H1 (cell line): ENCODE results near the gene CELF2. TPM values are rescaled to one million over a fixed set of nuclear protein-coding genes. Genes with fewer than 3 reads are reported as not detected.

Source experiments
- CTCF ChIA-PET: fragments of 300-600 bp; sonication (Branson Sonifier 250); formaldehyde crosslinking; loops from one replicate; lab custom pipeline; 2021; ENCODE audit not compliant: partially characterized antibody; lab: Charles Lee
- POLR2A ChIA-PET: fragments of 300-600 bp; sonication (Branson Sonifier 250); formaldehyde crosslinking; loops from one replicate; lab custom pipeline; 2021; ENCODE audit warnings: inconsistent platforms; ENCODE audit not compliant: partially characterized antibody; lab: Charles Lee
- DNase-seq, 2 experiments: peaks; one replicate each; pipeline versions ENCODE4 v3.0.0 to v3.0.0-alpha.2; 2010 to 2022; ENCODE audit warnings: low spot score in 2 of 2, low read depth in 1 of 2, mixed read lengths in 1 of 2
- FAIRE-seq: peaks from 2 replicates; lab custom pipeline; 2011; peaks lifted over from hg19 to GRCh38; lab: Jason Lieb, UNC
- H2AFZ ChIP-seq: 2 replicates; pipeline ENCODE4 v1.8.1; 2012; ENCODE audit warnings: low read length, inconsistent platforms
- H2AK5ac ChIP-seq: 2 replicates; pipeline ENCODE4 v1.6.1; 2013; ENCODE audit warnings: low read depth, low read length
- H2BK120ac ChIP-seq: replicated peaks from 2 replicates; pipeline ENCODE3; 2013; ENCODE audit warnings: low read depth, low read length, inconsistent platforms
- H2BK12ac ChIP-seq: 2 replicates; pipeline ENCODE4 v1.6.1; 2013; ENCODE audit warnings: low read depth, low read length
- H2BK15ac ChIP-seq: 2 replicates; pipeline ENCODE4 v1.6.1; 2013; ENCODE audit warnings: low read length
- H2BK20ac ChIP-seq: 2 replicates; pipeline ENCODE4 v1.6.1; 2013; ENCODE audit warnings: low read length
- H2BK5ac ChIP-seq: 2 replicates; pipeline ENCODE4 v1.6.1; 2013; ENCODE audit warnings: low read depth, low read length
- H3K14ac ChIP-seq: 2 replicates; pipeline ENCODE4 v1.6.1; 2013; ENCODE audit warnings: inconsistent platforms; ENCODE audit not compliant: insufficient read length
- H3K18ac ChIP-seq: 2 replicates; pipeline ENCODE4 v1.6.1; 2013; ENCODE audit warnings: low read length; ENCODE audit errors: extremely low read depth
- H3K23ac ChIP-seq: 2 replicates; pipeline ENCODE4 v1.6.1; 2013; ENCODE audit warnings: inconsistent platforms; ENCODE audit not compliant: insufficient read length
- H3K23me2 ChIP-seq: 2 replicates; pipeline ENCODE4 v1.6.1; 2013; ENCODE audit warnings: low read depth, low read length
- H3K27ac ChIP-seq: 2 replicates; pipeline ENCODE4 v1.6.1; 2011; ENCODE audit warnings: low read depth, low read length, inconsistent platforms
- H3K27me3 ChIP-seq, 4 experiments: replicated peaks in 1 of 4; 1 replicate in 1 of 4; 2 replicates in 3 of 4; pipeline versions ENCODE4 v1.6.1 to v1.8.1; 2011 to 2013; ENCODE audit warnings: low read length in 3 of 4, mild to moderate bottlenecking in 3 of 4, inconsistent platforms in 2 of 4, mixed read lengths in 2 of 4, moderate library complexity in 1 of 4; ENCODE audit not compliant: control insufficient read depth in 3 of 4, insufficient read depth in 3 of 4; ENCODE audit errors: extremely low read depth in 1 of 4
- H3K36me3 ChIP-seq, 4 experiments: 2 replicates each; pipeline versions ENCODE4 v1.6.1 to v1.8.1; 2011 to 2013; ENCODE audit warnings: mild to moderate bottlenecking in 4 of 4, low read length in 3 of 4, moderate library complexity in 2 of 4, control low read depth in 1 of 4, inconsistent platforms in 1 of 4; ENCODE audit not compliant: insufficient read depth in 4 of 4, control insufficient read depth in 2 of 4
- H3K4ac ChIP-seq: replicated peaks from 2 replicates; pipeline ENCODE3; 2013; ENCODE audit warnings: low read length, low read depth, mixed read lengths, inconsistent platforms; ENCODE audit not compliant: insufficient read length
- H3K4me1 ChIP-seq, 4 experiments: replicated peaks in 1 of 4; 1 replicate in 1 of 4; 2 replicates in 3 of 4; pipeline versions ENCODE4 v1.6.1 to v1.8.1; 2011 to 2013; ENCODE audit warnings: low read length in 3 of 4, inconsistent platforms in 2 of 4, mixed read lengths in 1 of 4; ENCODE audit not compliant: insufficient read depth in 4 of 4, control insufficient read depth in 3 of 4
- H3K4me2 ChIP-seq, 2 experiments: 2 replicates each; pipeline versions ENCODE4 v1.6.1 to v1.8.1; 2011 to 2013; ENCODE audit warnings: low read depth in 2 of 2, low read length in 2 of 2, control low read depth in 1 of 2, inconsistent platforms in 1 of 2, mild to moderate bottlenecking in 1 of 2; ENCODE audit not compliant: insufficient read depth in 1 of 2
- H3K4me3 ChIP-seq, 4 experiments: fragments of 200-600, 300-600 bp in 1 of 4; sonication (generic), shearing (Covaris generic), sonication (Bioruptor Twin) in 1 of 4; 2 replicates each; pipeline versions ENCODE4 v1.5.1 to v1.8.1; 2011 to 2016; ENCODE audit warnings: low read length in 4 of 4, low read depth in 3 of 4, control low read depth in 2 of 4, inconsistent platforms in 2 of 4, mild to moderate bottlenecking in 2 of 4, mixed read lengths in 1 of 4, moderate library complexity in 1 of 4; ENCODE audit not compliant: insufficient read depth in 2 of 4; ENCODE audit errors: extremely low read depth in 1 of 4
- H3K56ac ChIP-seq: replicated peaks from 2 replicates; pipeline ENCODE3; 2013; ENCODE audit warnings: low read depth, mild to moderate bottlenecking, mixed read lengths, low read length, inconsistent platforms; ENCODE audit not compliant: insufficient read length
- H3K79me1 ChIP-seq: 2 replicates; pipeline ENCODE4 v1.6.1; 2013; ENCODE audit warnings: low read depth, low read length, control low read depth
- H3K79me2 ChIP-seq, 2 experiments: 2 replicates each; pipeline versions ENCODE4 v1.6.1 to v1.8.1; 2012 to 2013; ENCODE audit warnings: low read length in 2 of 2, mild to moderate bottlenecking in 2 of 2, inconsistent platforms in 1 of 2; ENCODE audit not compliant: insufficient read depth in 2 of 2, control insufficient read depth in 1 of 2
- H3K9ac ChIP-seq, 4 experiments: replicated peaks in 1 of 4; 1 replicate in 1 of 4; 2 replicates in 3 of 4; pipeline versions ENCODE4 v1.6.1 to v1.8.1; 2011 to 2013; ENCODE audit warnings: low read depth in 3 of 4, low read length in 3 of 4, control low read depth in 2 of 4, mild to moderate bottlenecking in 2 of 4, moderate library complexity in 2 of 4, inconsistent platforms in 1 of 4; ENCODE audit errors: extremely low read depth in 1 of 4
- H3K9me3 ChIP-seq, 2 experiments: 2 replicates each; pipeline versions ENCODE4 v1.6.1 to v1.8.1; 2012 to 2013; ENCODE audit warnings: mild to moderate bottlenecking in 2 of 2, moderate library complexity in 2 of 2, control low read depth in 1 of 2, inconsistent platforms in 1 of 2, low read depth in 1 of 2, low read length in 1 of 2, mixed read lengths in 1 of 2; ENCODE audit not compliant: insufficient read depth in 2 of 2
- H4K20me1 ChIP-seq, 2 experiments: replicated peaks in 1 of 2; 2 replicates each; pipeline versions ENCODE3 to v1.8.1; 2011 to 2013; ENCODE audit warnings: inconsistent platforms in 2 of 2, low read length in 2 of 2, mild to moderate bottlenecking in 1 of 2; ENCODE audit not compliant: insufficient read depth in 2 of 2, control insufficient read depth in 1 of 2
- H4K5ac ChIP-seq: 2 replicates; pipeline ENCODE4 v1.6.1; 2013; ENCODE audit warnings: low read length, low read depth, mixed read lengths, inconsistent platforms; ENCODE audit not compliant: insufficient read length
- H4K8ac ChIP-seq: 2 replicates; pipeline ENCODE4 v1.8.0; 2013; ENCODE audit warnings: mild to moderate bottlenecking, moderate library complexity, low read length, inconsistent platforms; ENCODE audit not compliant: insufficient read depth; ENCODE audit errors: extremely low read depth
- H4K91ac ChIP-seq: replicated peaks from 2 replicates; pipeline ENCODE3; 2013; ENCODE audit warnings: low read length, mixed read lengths, inconsistent platforms; ENCODE audit not compliant: insufficient read length
- WGBS, 2 experiments: shearing (Covaris generic) in 1 of 2; methylation state at CpG; one replicate each; pipeline versions ENCODE4 v1.1.6 to v1.1.7; 2013 to 2015; ENCODE audit warnings: low lambda C conversion rate in 2 of 2, mixed read lengths in 2 of 2, inconsistent platforms in 1 of 2, low coverage in 1 of 2, missing lambda C conversion rate in 1 of 2; ENCODE audit not compliant: insufficient replicate concordance in 2 of 2, insufficient coverage in 1 of 2, insufficient read length in 1 of 2; ENCODE audit errors: extremely low coverage in 1 of 2, missing lambda C conversion rate in 1 of 2; 5-methylcytosine and 5-hydroxymethylcytosine counted together
- polyA plus RNA-seq, 7 experiments: library from polyadenylated mRNA; depleted of rRNA in 3 of 7; stranded (reverse) in 5 of 7; unstranded in 2 of 7; fragments of >200 nt in 5 of 7; fragments of 200-250 nt in 2 of 7; gene quantifications; 1 replicate in 5 of 7; 2 replicates in 1 of 7; 4 replicates in 1 of 7; pipeline versions ENCODE4 v1.2.1 to v1.2.3, GENCODE V29; 2011 to 2013; ENCODE audit warnings: missing spikeins in 2 of 7, mixed read lengths in 2 of 7
- total RNA-seq: library from RNA; stranded (reverse); fragmentation: NEBNext Ultra II Directional; extraction: Animal tissue kit (Norgen Biotek cat#: 25700); gene quantifications from 2 replicates; pipeline ENCODE4 v1.2.1, GENCODE V29; 2021
- TF ChIP-seq, protein P1 (sequence below): fragments of 300-600 bp; sonication (generic); IDR thresholded peaks from 2 replicates; pipeline ENCODE4 v1.7.1; 2012; ENCODE audit warnings: low read length, moderate library complexity, mild to moderate bottlenecking, inconsistent platforms; ENCODE audit not compliant: insufficient replicate concordance

Gene CELF2
- total and polyA plus RNA-seq, 2 of the 8 experiments (the other 6 are each of a cell fraction or from before 2014, with no cell fraction given) = 18.3 to 22.7 TPM

DNA sequence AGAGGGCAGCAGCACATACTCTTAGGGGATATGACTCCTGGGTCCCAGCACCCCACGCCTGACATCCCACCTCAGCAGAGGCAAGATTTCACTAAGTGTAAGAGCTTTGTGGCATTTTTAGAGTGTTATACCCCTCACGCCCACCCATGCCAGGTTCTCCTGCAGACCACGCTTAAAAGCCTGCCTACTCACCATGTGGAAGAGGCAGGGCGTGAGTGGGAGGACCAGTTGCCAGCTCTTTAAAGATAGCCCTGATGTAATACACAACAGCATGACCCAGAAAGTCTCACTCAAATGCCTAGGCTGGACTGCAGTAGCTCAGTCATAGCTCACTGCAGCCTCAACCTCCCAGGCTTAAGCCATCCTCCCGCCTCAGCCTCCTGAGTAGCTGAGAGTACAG lies 44.4 kb upstream of the CELF2 start:
- H4K91ac ChIP-seq = no peak overlapping the region
- no peak overlapping the region for H3K56ac ChIP-seq
- no peak overlapping the region for H2BK12ac ChIP-seq
- no peak overlapping the region for H4K5ac ChIP-seq
- no peak overlapping the region for H4K8ac ChIP-seq
- no peaks in the 10 kb centered on the region for H3K79me1 ChIP-seq
- H3K9me3 ChIP-seq = no peaks in the 10 kb centered on the region
- FAIRE-seq (no peak), DNase-seq (no peak)
- no peaks in the 10 kb centered on the region for H3K36me3 ChIP-seq
- H2BK15ac ChIP-seq = no peak overlapping the region
- H3K9ac ChIP-seq = no peak overlapping the region
- H2BK20ac ChIP-seq = no peak overlapping the region
- no peak overlapping the region for H2BK120ac ChIP-seq
- ChIA-PET CTCF (no interaction called here), POLR2A (no interaction called here)
- H3K27me3 ChIP-seq = no peaks in the 10 kb centered on the region
- H3K4ac ChIP-seq = no peak overlapping the region
- no peak overlapping the region for H2AK5ac ChIP-seq
- no peaks in the 10 kb centered on the region for H3K79me2 ChIP-seq
- no peak overlapping the region for H3K27ac ChIP-seq
- H3K18ac ChIP-seq = no peak overlapping the region
- no peaks in the 10 kb centered on the region for H3K23me2 ChIP-seq
- no peak overlapping the region for H3K4me2 ChIP-seq
- no peak overlapping the region for H3K23ac ChIP-seq
- H3K4me3 ChIP-seq = no peak overlapping the region
- WGBS, 2 experiments = 83% methylated on average over 5 of the region's 5 CpGs; no CpG with 5 or more reads in 1 of the 2 experiments
- no peak overlapping the region for H3K14ac ChIP-seq
- H2BK5ac ChIP-seq = no peak overlapping the region
- H3K4me1 ChIP-seq = no peaks in the 10 kb centered on the region
- H4K20me1 ChIP-seq = no peaks in the 10 kb centered on the region
- H2AFZ ChIP-seq = no peak overlapping the region
- TF ChIP-seq, protein P1, sequence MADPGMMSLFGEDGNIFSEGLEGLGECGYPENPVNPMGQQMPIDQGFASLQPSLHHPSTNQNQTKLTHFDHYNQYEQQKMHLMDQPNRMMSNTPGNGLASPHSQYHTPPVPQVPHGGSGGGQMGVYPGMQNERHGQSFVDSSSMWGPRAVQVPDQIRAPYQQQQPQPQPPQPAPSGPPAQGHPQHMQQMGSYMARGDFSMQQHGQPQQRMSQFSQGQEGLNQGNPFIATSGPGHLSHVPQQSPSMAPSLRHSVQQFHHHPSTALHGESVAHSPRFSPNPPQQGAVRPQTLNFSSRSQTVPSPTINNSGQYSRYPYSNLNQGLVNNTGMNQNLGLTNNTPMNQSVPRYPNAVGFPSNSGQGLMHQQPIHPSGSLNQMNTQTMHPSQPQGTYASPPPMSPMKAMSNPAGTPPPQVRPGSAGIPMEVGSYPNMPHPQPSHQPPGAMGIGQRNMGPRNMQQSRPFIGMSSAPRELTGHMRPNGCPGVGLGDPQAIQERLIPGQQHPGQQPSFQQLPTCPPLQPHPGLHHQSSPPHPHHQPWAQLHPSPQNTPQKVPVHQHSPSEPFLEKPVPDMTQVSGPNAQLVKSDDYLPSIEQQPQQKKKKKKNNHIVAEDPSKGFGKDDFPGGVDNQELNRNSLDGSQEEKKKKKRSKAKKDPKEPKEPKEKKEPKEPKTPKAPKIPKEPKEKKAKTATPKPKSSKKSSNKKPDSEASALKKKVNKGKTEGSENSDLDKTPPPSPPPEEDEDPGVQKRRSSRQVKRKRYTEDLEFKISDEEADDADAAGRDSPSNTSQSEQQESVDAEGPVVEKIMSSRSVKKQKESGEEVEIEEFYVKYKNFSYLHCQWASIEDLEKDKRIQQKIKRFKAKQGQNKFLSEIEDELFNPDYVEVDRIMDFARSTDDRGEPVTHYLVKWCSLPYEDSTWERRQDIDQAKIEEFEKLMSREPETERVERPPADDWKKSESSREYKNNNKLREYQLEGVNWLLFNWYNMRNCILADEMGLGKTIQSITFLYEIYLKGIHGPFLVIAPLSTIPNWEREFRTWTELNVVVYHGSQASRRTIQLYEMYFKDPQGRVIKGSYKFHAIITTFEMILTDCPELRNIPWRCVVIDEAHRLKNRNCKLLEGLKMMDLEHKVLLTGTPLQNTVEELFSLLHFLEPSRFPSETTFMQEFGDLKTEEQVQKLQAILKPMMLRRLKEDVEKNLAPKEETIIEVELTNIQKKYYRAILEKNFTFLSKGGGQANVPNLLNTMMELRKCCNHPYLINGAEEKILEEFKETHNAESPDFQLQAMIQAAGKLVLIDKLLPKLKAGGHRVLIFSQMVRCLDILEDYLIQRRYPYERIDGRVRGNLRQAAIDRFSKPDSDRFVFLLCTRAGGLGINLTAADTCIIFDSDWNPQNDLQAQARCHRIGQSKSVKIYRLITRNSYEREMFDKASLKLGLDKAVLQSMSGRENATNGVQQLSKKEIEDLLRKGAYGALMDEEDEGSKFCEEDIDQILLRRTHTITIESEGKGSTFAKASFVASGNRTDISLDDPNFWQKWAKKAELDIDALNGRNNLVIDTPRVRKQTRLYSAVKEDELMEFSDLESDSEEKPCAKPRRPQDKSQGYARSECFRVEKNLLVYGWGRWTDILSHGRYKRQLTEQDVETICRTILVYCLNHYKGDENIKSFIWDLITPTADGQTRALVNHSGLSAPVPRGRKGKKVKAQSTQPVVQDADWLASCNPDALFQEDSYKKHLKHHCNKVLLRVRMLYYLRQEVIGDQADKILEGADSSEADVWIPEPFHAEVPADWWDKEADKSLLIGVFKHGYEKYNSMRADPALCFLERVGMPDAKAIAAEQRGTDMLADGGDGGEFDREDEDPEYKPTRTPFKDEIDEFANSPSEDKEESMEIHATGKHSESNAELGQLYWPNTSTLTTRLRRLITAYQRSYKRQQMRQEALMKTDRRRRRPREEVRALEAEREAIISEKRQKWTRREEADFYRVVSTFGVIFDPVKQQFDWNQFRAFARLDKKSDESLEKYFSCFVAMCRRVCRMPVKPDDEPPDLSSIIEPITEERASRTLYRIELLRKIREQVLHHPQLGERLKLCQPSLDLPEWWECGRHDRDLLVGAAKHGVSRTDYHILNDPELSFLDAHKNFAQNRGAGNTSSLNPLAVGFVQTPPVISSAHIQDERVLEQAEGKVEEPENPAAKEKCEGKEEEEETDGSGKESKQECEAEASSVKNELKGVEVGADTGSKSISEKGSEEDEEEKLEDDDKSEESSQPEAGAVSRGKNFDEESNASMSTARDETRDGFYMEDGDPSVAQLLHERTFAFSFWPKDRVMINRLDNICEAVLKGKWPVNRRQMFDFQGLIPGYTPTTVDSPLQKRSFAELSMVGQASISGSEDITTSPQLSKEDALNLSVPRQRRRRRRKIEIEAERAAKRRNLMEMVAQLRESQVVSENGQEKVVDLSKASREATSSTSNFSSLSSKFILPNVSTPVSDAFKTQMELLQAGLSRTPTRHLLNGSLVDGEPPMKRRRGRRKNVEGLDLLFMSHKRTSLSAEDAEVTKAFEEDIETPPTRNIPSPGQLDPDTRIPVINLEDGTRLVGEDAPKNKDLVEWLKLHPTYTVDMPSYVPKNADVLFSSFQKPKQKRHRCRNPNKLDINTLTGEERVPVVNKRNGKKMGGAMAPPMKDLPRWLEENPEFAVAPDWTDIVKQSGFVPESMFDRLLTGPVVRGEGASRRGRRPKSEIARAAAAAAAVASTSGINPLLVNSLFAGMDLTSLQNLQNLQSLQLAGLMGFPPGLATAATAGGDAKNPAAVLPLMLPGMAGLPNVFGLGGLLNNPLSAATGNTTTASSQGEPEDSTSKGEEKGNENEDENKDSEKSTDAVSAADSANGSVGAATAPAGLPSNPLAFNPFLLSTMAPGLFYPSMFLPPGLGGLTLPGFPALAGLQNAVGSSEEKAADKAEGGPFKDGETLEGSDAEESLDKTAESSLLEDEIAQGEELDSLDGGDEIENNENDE = no peak
